Activated CD8-positive, alpha-beta T cell treated with anti-CD3 and anti-CD28 coated beads, Interleukin-2, amount 10 ng/mL, durations not matched to agents 7 days and 5 days (primary cell): ENCODE measurements around the gene GYPC. TPM values are rescaled to one million over a fixed set of nuclear protein-coding genes. Genes with fewer than 3 reads are reported as not detected.

Source experiments
- ATAC-seq: fragments of 150-1000 bp; cut with Tn5 transposase; one replicate; pipeline ENCODE4 v1.10.0; 2021; ENCODE audit warnings: moderate library complexity
- CTCF ChIA-PET: fragments of 350-600 bp; sonication (Branson Sonifier 250); formaldehyde crosslinking; loops from one replicate; lab custom pipeline; 2021; ENCODE audit warnings: antibody characterized with exemption; lab: Charles Lee
- POLR2A ChIA-PET: fragments of 350-600 bp; sonication (Branson Sonifier 250); formaldehyde crosslinking; loops from one replicate; lab custom pipeline; 2021; ENCODE audit warnings: antibody characterized with exemption; lab: Charles Lee
- DNase-seq: peaks from one replicate; pipeline ENCODE4 v3.0.0-alpha.2; 2020
- H3K27ac Mint-ChIP-seq: one replicate; pipeline ENCODE4 v1.8.0; 2021; ENCODE audit warnings: mild to moderate bottlenecking, mixed read lengths
- H3K27me3 Mint-ChIP-seq: one replicate; pipeline ENCODE4 v1.8.0; 2021; ENCODE audit warnings: low read depth, mixed read lengths
- H3K36me3 Mint-ChIP-seq: one replicate; pipeline ENCODE4 v1.8.0; 2021; ENCODE audit warnings: low read depth, mixed read lengths
- H3K4me1 Mint-ChIP-seq: one replicate; pipeline ENCODE4 v1.8.0; 2021; ENCODE audit warnings: low read depth, mixed read lengths
- H3K4me3 Mint-ChIP-seq: one replicate; pipeline ENCODE4 v1.8.0; 2021; ENCODE audit warnings: mild to moderate bottlenecking, mixed read lengths
- H3K9me3 Mint-ChIP-seq: one replicate; pipeline ENCODE4 v1.8.0; 2022; ENCODE audit warnings: mixed read lengths; ENCODE audit not compliant: insufficient read depth
- total RNA-seq, 2 experiments: library from RNA; stranded (reverse); gene quantifications; one replicate each; pipeline ENCODE4 v1.2.3, GENCODE V29; 2021

Gene GYPC, protein sequence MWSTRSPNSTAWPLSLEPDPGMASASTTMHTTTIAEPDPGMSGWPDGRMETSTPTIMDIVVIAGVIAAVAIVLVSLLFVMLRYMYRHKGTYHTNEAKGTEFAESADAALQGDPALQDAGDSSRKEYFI
- total RNA-seq: 100 to 1,000 TPM; 163 to 168 TPM

DNA sequence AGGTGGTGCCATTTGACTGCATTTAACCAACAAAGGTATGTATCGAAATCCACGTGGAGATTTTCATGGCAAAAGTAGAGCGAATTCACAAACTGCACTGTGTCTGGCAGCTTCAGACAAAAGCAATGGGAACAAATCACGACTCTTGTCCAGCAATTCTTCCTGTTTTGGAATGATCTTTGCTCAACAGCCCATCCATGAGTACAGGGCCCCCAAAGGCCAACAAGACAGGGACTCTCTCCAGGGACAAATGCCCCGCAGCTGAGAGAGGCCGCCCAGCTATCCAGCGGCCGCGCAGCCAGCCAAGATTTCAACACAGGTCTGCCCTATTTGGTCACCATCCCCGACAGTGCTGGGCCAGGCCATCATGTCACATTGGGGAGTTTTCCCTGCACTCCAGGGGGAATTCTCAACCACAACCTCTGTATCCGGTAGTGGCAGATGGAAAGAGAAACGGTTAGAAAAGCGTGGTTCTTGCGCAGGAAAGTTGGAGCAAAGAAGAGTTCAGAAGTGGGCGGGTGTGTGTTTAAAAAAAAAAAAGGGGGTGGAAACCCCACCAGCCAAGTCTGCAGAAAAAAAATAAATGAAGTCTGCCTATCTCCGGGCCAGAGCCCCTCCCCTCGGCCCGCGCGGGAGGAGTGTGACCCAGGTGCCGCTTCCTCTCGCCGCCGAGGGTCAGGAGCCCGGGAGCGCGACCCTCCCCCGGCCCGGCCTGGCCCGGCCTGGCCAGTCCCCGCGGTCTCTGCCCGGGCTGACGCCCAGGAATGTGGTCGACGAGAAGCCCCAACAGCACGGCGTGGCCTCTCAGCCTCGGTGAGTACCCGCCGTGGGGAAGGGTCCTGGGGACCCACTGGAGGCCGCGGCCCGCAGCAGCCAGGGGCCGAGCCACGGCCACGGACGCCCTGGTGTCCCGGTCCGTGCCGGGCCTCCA is at the start of gene GYPC:
Gene GYPC (plus strand): TSS at position 659 of the 931 bp plus-strand sequence. CDS start 106 bp downstream, at position 765.
- Mint-ChIP-seq H3K27ac (peak within 1 kb of the TSS; percentile 98), H3K4me1 (peaks cover 43% of the 10 kb centered on the region), H3K27me3 (no peaks in the 10 kb centered on the region), H3K4me3 (peak within 1 kb of the TSS; percentile 97), H3K36me3 (peaks cover 38% of the 10 kb centered on the region), H3K9me3 (no peaks in the 10 kb centered on the region)
- peak; percentile 32 for ATAC-seq
- DNase-seq: peak; percentile 66
- ChIA-PET POLR2A (interaction anchor here (0.6 kb wide), 1 partner anchor 121 kb away, joined by 3 read pairs; no protein-coding TSS in a partner anchor), CTCF (interaction anchor here (1.4 kb wide), 1 partner anchor 121 kb away, joined by 4 read pairs; no protein-coding TSS in a partner anchor)

GRCh38 chr2:126614524-126615227 is 41.3 kb upstream of the GYPC start:
- H3K4me1 Mint-ChIP-seq: peaks cover 5% of the 10 kb centered on the region
- H3K4me3 Mint-ChIP-seq: no peak overlapping the region
- ChIA-PET CTCF (no interaction called here), POLR2A (no interaction called here)
- H3K27ac Mint-ChIP-seq: no peak overlapping the region
- H3K9me3 Mint-ChIP-seq: no peaks in the 10 kb centered on the region
- no peaks in the 10 kb centered on the region for H3K36me3 Mint-ChIP-seq
- DNase-seq (no peak), ATAC-seq (no peak)
- H3K27me3 Mint-ChIP-seq: peaks cover 2% of the 10 kb centered on the region

DNA sequence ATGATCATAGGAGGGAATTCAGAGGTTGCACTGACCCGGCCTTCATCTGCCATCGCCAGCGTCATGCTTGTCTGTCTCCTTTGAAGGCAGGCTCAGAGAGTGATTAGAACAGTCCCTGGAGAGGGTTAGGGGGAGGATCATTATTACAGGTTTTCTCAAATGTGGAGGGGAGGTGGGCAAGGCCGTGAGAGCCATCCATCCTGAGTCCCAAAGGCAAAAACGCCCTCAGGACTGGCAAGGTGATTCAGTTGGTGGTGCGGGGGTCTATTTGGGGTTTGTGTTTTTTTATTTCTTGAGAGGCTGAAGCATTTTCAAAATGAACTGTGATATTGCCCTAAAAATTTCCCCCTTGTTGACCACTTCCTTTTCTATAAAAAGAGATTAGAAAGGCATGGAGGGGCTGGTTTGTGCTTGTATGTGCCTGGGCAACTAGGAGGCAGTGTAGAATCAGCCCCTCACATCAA is 39.3 kb upstream of the GYPC start:
- Mint-ChIP-seq H3K4me3 (no peak overlapping the region), H3K4me1 (peaks cover 5% of the 10 kb centered on the region), H3K27me3 (no peaks in the 10 kb centered on the region), H3K36me3 (no peaks in the 10 kb centered on the region), H3K27ac (no peak overlapping the region), H3K9me3 (no peaks in the 10 kb centered on the region)
- no peak for DNase-seq
- ChIA-PET CTCF (interaction anchor here (0.8 kb wide), 1 partner anchor 89 kb away, joined by 4 read pairs; no protein-coding TSS in a partner anchor), POLR2A (no interaction called here)
- ATAC-seq: no peak

DNA sequence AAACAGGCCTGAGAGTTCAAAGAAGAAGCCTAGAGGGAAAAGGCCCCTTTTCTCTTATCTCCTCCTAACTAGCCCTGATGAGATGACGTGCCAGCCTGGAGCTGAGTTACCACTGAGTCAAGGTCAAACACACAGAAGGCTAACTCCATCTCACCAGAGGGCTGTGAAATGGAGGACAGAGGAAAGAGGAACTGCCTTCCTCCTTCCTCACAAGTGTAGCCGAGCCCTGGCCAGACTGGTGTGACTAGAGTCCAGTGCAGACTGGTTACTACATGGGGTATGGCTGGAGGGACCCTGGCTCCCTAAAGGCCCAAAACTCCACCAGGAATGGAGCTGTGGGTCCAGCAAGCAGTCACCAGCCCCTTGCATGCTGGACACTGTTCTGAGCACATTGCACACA is 35.7 kb upstream of the GYPC start:
- Mint-ChIP-seq H3K4me1 (peaks cover 5% of the 10 kb centered on the region), H3K27ac (no peak overlapping the region), H3K9me3 (no peaks in the 10 kb centered on the region), H3K36me3 (no peaks in the 10 kb centered on the region), H3K27me3 (no peaks in the 10 kb centered on the region), H3K4me3 (no peak overlapping the region)
- DNase-seq: no peak
- ChIA-PET CTCF (no interaction called here), POLR2A (interaction anchor here (0.6 kb wide), 1 partner anchor 14 kb away, joined by 4 read pairs; no protein-coding TSS in a partner anchor)
- no peak for ATAC-seq

GRCh38 chr2:126623000-126623399 is 33.0 kb upstream of the GYPC start:
- no peak overlapping the region for H3K27ac Mint-ChIP-seq
- ChIA-PET CTCF (no interaction called here), POLR2A (no interaction called here)
- DNase-seq: no peak
- H3K27me3 Mint-ChIP-seq: no peaks in the 10 kb centered on the region
- H3K4me3 Mint-ChIP-seq: no peak overlapping the region
- H3K9me3 Mint-ChIP-seq: no peaks in the 10 kb centered on the region
- no peaks in the 10 kb centered on the region for H3K36me3 Mint-ChIP-seq
- ATAC-seq: no peak
- no peaks in the 10 kb centered on the region for H3K4me1 Mint-ChIP-seq

DNA sequence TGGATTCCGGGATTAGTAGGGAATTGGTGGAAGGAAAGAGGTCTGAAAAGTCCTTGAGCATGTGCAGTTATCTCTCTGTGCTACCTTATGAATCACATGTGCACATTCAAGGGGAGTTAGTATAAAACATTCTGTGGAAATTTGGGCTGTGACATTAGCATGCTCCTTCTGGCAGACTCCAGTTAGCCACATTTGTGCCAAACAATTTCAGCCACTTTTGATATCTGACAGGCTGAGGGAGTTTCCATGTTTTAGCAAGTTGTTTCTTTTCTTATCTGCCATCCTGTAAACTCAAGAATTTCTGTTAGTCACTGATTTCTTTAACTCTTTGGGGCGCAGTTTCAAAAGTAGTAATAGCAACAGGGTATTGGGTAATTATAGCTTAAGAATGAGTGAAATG is 28.3 kb upstream of the GYPC start:
- POLR2A ChIA-PET: no interaction called here
- ATAC-seq (no peak), DNase-seq (no peak)
- H3K9me3 Mint-ChIP-seq: no peaks in the 10 kb centered on the region
- CTCF ChIA-PET: no interaction called here
- H3K36me3 Mint-ChIP-seq: no peaks in the 10 kb centered on the region
- no peak overlapping the region for H3K4me3 Mint-ChIP-seq
- H3K4me1 Mint-ChIP-seq: no peaks in the 10 kb centered on the region
- peaks cover 13% of the 10 kb centered on the region for H3K27me3 Mint-ChIP-seq
- no peak overlapping the region for H3K27ac Mint-ChIP-seq

DNA sequence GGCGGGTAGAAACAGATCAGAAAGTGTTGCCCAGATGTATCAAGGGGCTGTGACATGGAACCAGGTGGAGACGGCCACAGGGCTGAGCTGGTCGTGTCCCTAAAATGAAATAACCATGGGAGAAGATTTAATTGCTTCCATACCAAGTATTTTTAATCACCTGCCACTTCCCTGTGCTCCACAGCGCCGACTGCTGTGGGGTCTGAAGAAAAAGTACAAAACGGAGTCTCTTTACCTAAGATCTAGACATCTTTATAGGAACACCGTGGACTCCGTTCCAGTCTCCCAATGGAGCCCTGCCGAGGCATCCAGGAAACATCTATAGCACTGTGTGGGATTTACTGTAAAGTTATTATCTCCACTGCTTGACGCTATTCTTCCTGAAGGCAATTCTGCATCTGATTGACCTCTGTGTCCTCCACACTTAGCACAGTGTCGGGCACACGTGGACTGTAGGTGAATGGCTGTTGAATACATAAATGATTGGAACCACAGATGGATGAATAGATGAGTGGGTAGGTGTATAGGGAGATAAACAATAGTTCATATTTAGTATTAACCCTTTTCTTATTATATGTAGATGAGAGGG is 21.6 kb upstream of the GYPC start:
- ATAC-seq: no peak

DNA sequence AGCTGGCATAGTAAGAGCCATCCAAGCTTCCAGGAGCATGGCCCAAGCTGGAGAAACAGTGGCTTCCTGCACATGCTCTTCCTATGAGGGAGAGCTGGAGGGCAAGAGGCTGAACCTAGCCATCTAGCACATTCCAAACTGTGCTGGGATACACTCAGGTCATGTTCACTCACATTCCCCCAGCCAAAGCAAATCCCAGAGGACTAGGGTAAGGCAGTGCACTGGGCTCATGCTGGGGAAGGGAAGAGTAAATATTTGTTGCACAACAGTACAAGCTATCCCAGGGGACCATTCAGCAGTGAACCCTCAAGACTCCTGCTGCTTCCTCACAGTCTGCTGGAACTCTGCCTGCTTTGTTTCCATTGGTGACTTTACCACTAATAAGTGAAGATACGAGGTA is 20.7 kb upstream of the GYPC start:
- H3K27ac Mint-ChIP-seq: no peak overlapping the region
- no peaks in the 10 kb centered on the region for H3K36me3 Mint-ChIP-seq
- ChIA-PET POLR2A (no interaction called here), CTCF (interaction anchor here (0.9 to 4.1 kb wide), 8 partner anchors 9 to 236 kb away, joined by 3 to 13 read pairs (median 5); no protein-coding TSS in a partner anchor)
- no peaks in the 10 kb centered on the region for H3K9me3 Mint-ChIP-seq
- no peak overlapping the region for H3K4me3 Mint-ChIP-seq
- H3K27me3 Mint-ChIP-seq: peaks cover 11% of the 10 kb centered on the region
- peak; percentile 7 for DNase-seq
- no peaks in the 10 kb centered on the region for H3K4me1 Mint-ChIP-seq
- no peak for ATAC-seq

More for the DNA sequence above, 21.6 kb upstream of the GYPC start:
- no peaks in the 10 kb centered on the region for H3K9me3 Mint-ChIP-seq
- H3K4me1 Mint-ChIP-seq: no peaks in the 10 kb centered on the region
- no peaks in the 10 kb centered on the region for H3K36me3 Mint-ChIP-seq
- POLR2A ChIA-PET: interaction anchor here (0.6 to 0.7 kb wide), 2 partner anchors 14 to 23 kb away, joined by 3 to 4 read pairs; no protein-coding TSS in a partner anchor
- no peak overlapping the region for H3K27ac Mint-ChIP-seq
- DNase-seq: peak; percentile 39
- peaks cover 13% of the 10 kb centered on the region for H3K27me3 Mint-ChIP-seq
- H3K4me3 Mint-ChIP-seq: no peak overlapping the region
- CTCF ChIA-PET: interaction anchor here (1.1 to 4.1 kb wide), 5 partner anchors 17 to 143 kb away, joined by 3 to 13 read pairs (median 6); no protein-coding TSS in a partner anchor

- H3K4me3 Mint-ChIP-seq: no peak overlapping the region
- no peaks in the 10 kb centered on the region for H3K36me3 Mint-ChIP-seq
- no peaks in the 10 kb centered on the region for H3K9me3 Mint-ChIP-seq
- DNase-seq: no peak
- no peak for ATAC-seq
- POLR2A ChIA-PET: no interaction called here
- H3K27me3 Mint-ChIP-seq: peaks cover 7% of the 10 kb centered on the region
- no peaks in the 10 kb centered on the region for H3K4me1 Mint-ChIP-seq
- H3K27ac Mint-ChIP-seq: no peak overlapping the region
- CTCF ChIA-PET: interaction anchor here (0.9 to 4.1 kb wide), 7 partner anchors 8 to 237 kb away, joined by 3 to 13 read pairs (median 6); no protein-coding TSS in a partner anchor
These were observed 20.2 kb upstream of the GYPC start for GRCh38 chr2:126635736-126636135.

DNA sequence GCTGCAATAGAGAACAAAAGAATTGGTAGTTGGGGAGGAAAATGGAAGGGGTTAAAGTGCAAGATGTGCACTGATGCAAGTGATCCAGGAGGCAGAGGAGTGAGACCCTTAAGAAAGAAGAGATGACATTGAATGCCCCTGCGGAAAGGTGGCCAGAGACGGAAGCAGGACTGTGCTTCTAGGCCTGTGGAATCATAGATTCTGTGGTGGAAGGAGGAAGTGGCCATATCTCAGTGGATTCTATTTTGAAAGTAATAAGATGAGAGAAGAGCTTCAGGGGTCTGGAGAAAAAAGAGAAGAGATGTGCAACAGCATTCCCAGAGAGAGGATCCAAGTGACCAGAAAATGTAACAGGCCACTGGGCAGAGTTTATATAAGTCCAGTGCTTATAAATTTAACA is 18.6 kb upstream of the GYPC start:
- no peaks in the 10 kb centered on the region for H3K9me3 Mint-ChIP-seq
- ChIA-PET CTCF (interaction anchor here (1.1 kb wide), 1 partner anchor 139 kb away, joined by 3 read pairs; no protein-coding TSS in a partner anchor), POLR2A (interaction anchor here (0.6 kb wide), 1 partner anchor 125 kb away, joined by 3 read pairs; no protein-coding TSS in a partner anchor)
- no peak for ATAC-seq
- DNase-seq: peak; percentile 9
- H3K27ac Mint-ChIP-seq: no peak overlapping the region
- no peaks in the 10 kb centered on the region for H3K4me1 Mint-ChIP-seq
- no peak overlapping the region for H3K4me3 Mint-ChIP-seq
- peaks cover 2% of the 10 kb centered on the region for H3K27me3 Mint-ChIP-seq
- no peaks in the 10 kb centered on the region for H3K36me3 Mint-ChIP-seq

GRCh38 chr2:126638746-126639145 is 17.2 kb upstream of the GYPC start:
- CTCF ChIA-PET: interaction anchor here (1.1 kb wide), 1 partner anchor 24 kb away, joined by 3 read pairs; no protein-coding TSS in a partner anchor
- H3K36me3 Mint-ChIP-seq: no peaks in the 10 kb centered on the region
- no peak overlapping the region for H3K4me3 Mint-ChIP-seq
- no peaks in the 10 kb centered on the region for H3K9me3 Mint-ChIP-seq
- H3K4me1 Mint-ChIP-seq: no peaks in the 10 kb centered on the region
- DNase-seq: peak; percentile 6
- POLR2A ChIA-PET: no interaction called here
- H3K27ac Mint-ChIP-seq: no peak overlapping the region
- H3K27me3 Mint-ChIP-seq: no peaks in the 10 kb centered on the region
- ATAC-seq: no peak
